BE2C (cell line): ENCODE measurements around the gene SLC35F3.

ENCODE experiments used
- DNase-seq: peaks from one replicate; pipeline ENCODE4 v3.0.0-alpha.2; 2020
- H3K27me3 ChIP-seq: fragments of 250-450 bp; sonication (Bioruptor Pico); 2 replicates; pipeline ENCODE4 v1.5.1; 2020; ENCODE audit warnings: mild to moderate bottlenecking
- H3K36me3 ChIP-seq: fragments of 250-450 bp; sonication (Bioruptor Pico); 2 replicates; pipeline ENCODE4 v1.5.1; 2020; ENCODE audit warnings: mild to moderate bottlenecking
- H3K4me1 ChIP-seq: fragments of 250-450 bp; sonication (Bioruptor Pico); 2 replicates; pipeline ENCODE4 v1.5.1; 2020
- H3K4me3 ChIP-seq: 2 replicates; pipeline ENCODE4 v1.5.1; 2011; ENCODE audit warnings: low read depth, low read length
- H3K9me3 ChIP-seq: fragments of 250-450 bp; sonication (Bioruptor Pico); 2 replicates; pipeline ENCODE4 v1.5.1; 2020
- TF ChIP-seq, protein P1 (sequence below): IDR thresholded peaks from 2 replicates; pipeline ENCODE4 v1.5.1; 2012; ENCODE audit warnings: mild to moderate bottlenecking, low read depth, low read length

The SLC35F3 gene

GRCh38 chr1:233994112-233994511 lies 89.6 kb downstream of the SLC35F3 start:
- DNase-seq, result no peak
- Histone ChIP-seq H3K27me3 (peaks cover 3% of the 10 kb centered on the region), H3K9me3 (no peaks in the 10 kb centered on the region), H3K4me3 (no peak overlapping the region), H3K36me3 (no peaks in the 10 kb centered on the region), H3K4me1 (no peaks in the 10 kb centered on the region)
- TF ChIP-seq, protein P1, sequence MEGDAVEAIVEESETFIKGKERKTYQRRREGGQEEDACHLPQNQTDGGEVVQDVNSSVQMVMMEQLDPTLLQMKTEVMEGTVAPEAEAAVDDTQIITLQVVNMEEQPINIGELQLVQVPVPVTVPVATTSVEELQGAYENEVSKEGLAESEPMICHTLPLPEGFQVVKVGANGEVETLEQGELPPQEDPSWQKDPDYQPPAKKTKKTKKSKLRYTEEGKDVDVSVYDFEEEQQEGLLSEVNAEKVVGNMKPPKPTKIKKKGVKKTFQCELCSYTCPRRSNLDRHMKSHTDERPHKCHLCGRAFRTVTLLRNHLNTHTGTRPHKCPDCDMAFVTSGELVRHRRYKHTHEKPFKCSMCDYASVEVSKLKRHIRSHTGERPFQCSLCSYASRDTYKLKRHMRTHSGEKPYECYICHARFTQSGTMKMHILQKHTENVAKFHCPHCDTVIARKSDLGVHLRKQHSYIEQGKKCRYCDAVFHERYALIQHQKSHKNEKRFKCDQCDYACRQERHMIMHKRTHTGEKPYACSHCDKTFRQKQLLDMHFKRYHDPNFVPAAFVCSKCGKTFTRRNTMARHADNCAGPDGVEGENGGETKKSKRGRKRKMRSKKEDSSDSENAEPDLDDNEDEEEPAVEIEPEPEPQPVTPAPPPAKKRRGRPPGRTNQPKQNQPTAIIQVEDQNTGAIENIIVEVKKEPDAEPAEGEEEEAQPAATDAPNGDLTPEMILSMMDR, result no peak

GRCh38 chr1:233998456-233998855 lies 94.0 kb downstream of the SLC35F3 start:
- peaks cover 3% of the 10 kb centered on the region; the same call in 1 of the 2 replicates for H3K27me3 ChIP-seq
- DNase-seq, result no peak
- H3K36me3 ChIP-seq, result no peaks in the 10 kb centered on the region
- H3K4me3 ChIP-seq, result no peak overlapping the region
- no peaks in the 10 kb centered on the region for H3K9me3 ChIP-seq
- TF ChIP-seq, protein P1, result no peak
- no peaks in the 10 kb centered on the region for H3K4me1 ChIP-seq

GRCh38 chr1:233998891-233999290 lies 94.4 kb downstream of the SLC35F3 start:
- Histone ChIP-seq H3K27me3 (peaks cover 6% of the 10 kb centered on the region; the same call in 1 of the 2 replicates), H3K4me3 (no peak overlapping the region), H3K9me3 (no peaks in the 10 kb centered on the region), H3K36me3 (no peaks in the 10 kb centered on the region), H3K4me1 (no peaks in the 10 kb centered on the region)
- no peak for DNase-seq
- TF ChIP-seq, protein P1, result no peak

GRCh38 chr1:234000557-234001041 lies 96.1 kb downstream of the SLC35F3 start:
- DNase-seq, result no peak
- no peaks in the 10 kb centered on the region for H3K4me1 ChIP-seq
- no peaks in the 10 kb centered on the region for H3K36me3 ChIP-seq
- TF ChIP-seq, protein P1, result no peak
- H3K27me3 ChIP-seq, result peaks cover 3% of the 10 kb centered on the region; the same call in 1 of the 2 replicates
- H3K4me3 ChIP-seq, result no peak overlapping the region
- H3K9me3 ChIP-seq, result no peaks in the 10 kb centered on the region

DNA sequence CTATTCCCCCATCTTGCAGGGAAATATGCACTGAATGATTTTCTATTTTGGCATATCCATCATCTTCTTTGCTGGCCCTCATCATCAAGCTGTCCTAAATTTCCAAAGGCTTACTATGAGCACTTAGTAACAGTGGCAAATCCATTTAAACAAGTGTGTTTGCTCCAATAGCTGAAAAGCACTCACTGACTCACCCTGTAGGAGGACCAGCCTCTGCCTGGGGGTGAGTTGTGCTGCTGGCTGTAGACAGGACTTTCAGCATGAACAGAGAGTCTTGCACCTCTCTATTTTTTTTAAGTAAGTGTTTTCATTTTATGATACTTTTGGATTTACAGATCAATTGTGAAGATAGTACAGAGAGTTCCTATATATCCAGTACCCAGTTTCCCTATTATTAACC lies 97.3 kb downstream of the SLC35F3 start:
- Histone ChIP-seq H3K36me3 (no peaks in the 10 kb centered on the region), H3K9me3 (no peaks in the 10 kb centered on the region), H3K4me3 (no peak overlapping the region), H3K4me1 (no peaks in the 10 kb centered on the region), H3K27me3 (peaks cover 5% of the 10 kb centered on the region; the same call in 1 of the 2 replicates)
- DNase-seq, result no peak
- TF ChIP-seq, protein P1, result no peak

- no peak overlapping the region for H3K4me3 ChIP-seq
- no peaks in the 10 kb centered on the region; the same call in 1 of the 2 replicates for H3K4me1 ChIP-seq
- TF ChIP-seq, protein P1, result no peak
- H3K36me3 ChIP-seq, result no peaks in the 10 kb centered on the region
- no peak for DNase-seq
- H3K9me3 ChIP-seq, result no peaks in the 10 kb centered on the region
- H3K27me3 ChIP-seq, result peaks cover 5% of the 10 kb centered on the region; the same call in 1 of the 2 replicates
Measured at GRCh38 chr1:234004591-234004990, 100.1 kb downstream of the SLC35F3 start.
